SK-N-SH treated with all-trans-retinoic acid at 6 μM for 48 hours (cell line): ENCODE measurements around the gene PRR23A.
"Not testable (repeated sequence)": the region's sequence is repeated elsewhere in the genome, so short reads cannot be mapped to it uniquely, and the experiment has no call there.

Source experiments
- ATAC-seq: fragments of 200-7000 bp; cut with Tn5 transposase; 3 replicates; pipeline ENCODE4 v1.9.1; 2020; ENCODE audit warnings: mild to moderate bottlenecking, moderate library complexity
- ARNTL ChIP-seq: fragments of 450-650 bp; formaldehyde crosslinking; IDR thresholded peaks from 2 replicates; pipeline ENCODE4 v1.5.0; 2020; ENCODE audit warnings: low read depth, mild to moderate bottlenecking, moderate library complexity, borderline replicate concordance
- BACH2 ChIP-seq: fragments of 250-450 bp; sonication (Bioruptor Pico); IDR thresholded peaks from 2 replicates; pipeline ENCODE4 v1.9.0; 2021; ENCODE audit warnings: mild to moderate bottlenecking, borderline replicate concordance
- CREB5 ChIP-seq: fragments of 250-450 bp; sonication (Bioruptor Pico); IDR thresholded peaks from 2 replicates; pipeline ENCODE4 v1.5.1; 2020; ENCODE audit warnings: low read depth, mild to moderate bottlenecking, moderate library complexity
- CSDC2 ChIP-seq: fragments of 250-450 bp; sonication (Bioruptor Pico); IDR thresholded peaks from 2 replicates; pipeline ENCODE4 v1.5.0; 2020; ENCODE audit warnings: mild to moderate bottlenecking, moderate library complexity
- GLIS3 ChIP-seq: fragments of 250-450 bp; sonication (Bioruptor Pico); IDR thresholded peaks from 2 replicates; pipeline ENCODE4 v1.5.0; 2020; ENCODE audit warnings: mild to moderate bottlenecking, moderate library complexity
- RARB ChIP-seq: fragments of 250-450 bp; sonication (Bioruptor Pico); IDR thresholded peaks from 2 replicates; pipeline ENCODE4 v1.8.0; 2021; ENCODE audit warnings: mild to moderate bottlenecking, moderate library complexity
- SNAI2 ChIP-seq: fragments of 250-450 bp; sonication (Bioruptor Pico); IDR thresholded peaks from 2 replicates; pipeline ENCODE4 v1.5.0; 2020; ENCODE audit warnings: mild to moderate bottlenecking, moderate library complexity
- TCF4 ChIP-seq: fragments of 250-450 bp; sonication (Bioruptor Pico); IDR thresholded peaks from 2 replicates; pipeline ENCODE4 v1.8.0; 2021; ENCODE audit warnings: mild to moderate bottlenecking, moderate library complexity, borderline replicate concordance
- ZFP3 ChIP-seq: fragments of 250-450 bp; sonication (Bioruptor Pico); IDR thresholded peaks from 2 replicates; pipeline ENCODE4 v1.5.0; 2020; ENCODE audit warnings: mild to moderate bottlenecking, moderate library complexity
- ZNF565 ChIP-seq: fragments of 450-650 bp; formaldehyde crosslinking; conservative IDR thresholded peaks from 2 replicates; pipeline ENCODE4 v1.5.0; 2020; ENCODE audit warnings: low read depth, mild to moderate bottlenecking, moderate library complexity
- ZNF70 ChIP-seq: fragments of 450-650 bp; formaldehyde crosslinking; IDR thresholded peaks from 2 replicates; pipeline ENCODE4 v1.5.0; 2020; ENCODE audit warnings: mild to moderate bottlenecking, moderate library complexity
- ZNF8 ChIP-seq: fragments of 450-650 bp; formaldehyde crosslinking; IDR thresholded peaks from 2 replicates; pipeline ENCODE4 v1.5.0; 2020; ENCODE audit warnings: mild to moderate bottlenecking, moderate library complexity
- TF ChIP-seq, protein P1 (sequence below): fragments of 250-450 bp; sonication (Bioruptor Pico); IDR thresholded peaks from 2 replicates; pipeline ENCODE4 v1.5.0; 2020; ENCODE audit warnings: mild to moderate bottlenecking, moderate library complexity
- TF ChIP-seq, protein P2 (sequence below): fragments of 250-450 bp; sonication (Bioruptor Pico); IDR thresholded peaks from 2 replicates; pipeline ENCODE4 v1.5.1; 2021; ENCODE audit warnings: mild to moderate bottlenecking, moderate library complexity

Gene PRR23A

GRCh38 chr3:139044366-139045210 lies 38.5 kb upstream of the PRR23A start, which contains the start of gene PRR23C (continued):
- TF ChIP-seq GLIS3 (CRISPR knock-in tag), result no peak

DNA sequence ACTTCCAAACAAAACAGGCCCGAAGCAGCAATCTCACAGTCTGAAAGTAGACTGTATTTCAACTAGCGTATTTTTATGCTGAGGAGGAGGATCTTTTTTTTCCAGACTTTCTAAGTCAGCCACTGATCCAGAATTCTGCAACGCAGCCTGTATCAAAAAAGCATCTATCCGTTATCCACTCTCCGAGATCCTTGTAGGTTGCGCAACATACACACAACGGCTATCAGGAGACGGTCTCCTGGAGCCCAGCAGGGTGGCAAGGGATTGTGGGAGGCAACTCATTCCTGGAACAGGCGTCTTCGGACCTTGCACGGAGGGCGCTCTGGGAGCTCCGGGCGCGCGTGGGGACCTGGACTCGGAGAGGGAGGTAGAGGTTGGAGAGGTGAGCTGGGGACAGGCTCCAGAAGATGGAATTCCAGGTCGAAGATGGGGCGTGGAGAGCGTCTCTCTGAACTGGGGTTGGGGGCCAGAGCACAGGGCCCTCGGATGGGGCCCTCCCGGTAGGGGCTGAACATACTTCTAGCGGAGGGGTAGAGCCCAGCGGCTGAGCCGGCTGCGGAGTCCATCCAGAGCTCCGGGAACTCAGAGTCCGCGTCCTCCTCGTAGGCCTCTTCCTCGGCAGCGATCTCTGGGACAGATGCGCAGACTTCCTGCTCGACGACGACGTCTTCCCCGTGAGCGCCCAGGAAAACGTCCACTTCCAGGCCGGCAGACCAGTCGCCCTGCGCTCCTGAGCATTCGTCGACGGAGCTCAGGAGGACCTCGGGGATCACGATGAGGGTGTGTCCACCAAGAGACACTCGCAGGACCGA lies 37.7 kb upstream of the PRR23A start:
- no peak for ATAC-seq
- TF ChIP-seq ZNF70 (CRISPR knock-in tag) (no peak), BACH2 (CRISPR knock-in tag) (no peak), ARNTL (CRISPR knock-in tag) (no peak), TCF4 (CRISPR knock-in tag) (no peak), ZNF565 (no peak), CSDC2 (CRISPR knock-in tag) (no peak)
- TF ChIP-seq, protein P1, sequence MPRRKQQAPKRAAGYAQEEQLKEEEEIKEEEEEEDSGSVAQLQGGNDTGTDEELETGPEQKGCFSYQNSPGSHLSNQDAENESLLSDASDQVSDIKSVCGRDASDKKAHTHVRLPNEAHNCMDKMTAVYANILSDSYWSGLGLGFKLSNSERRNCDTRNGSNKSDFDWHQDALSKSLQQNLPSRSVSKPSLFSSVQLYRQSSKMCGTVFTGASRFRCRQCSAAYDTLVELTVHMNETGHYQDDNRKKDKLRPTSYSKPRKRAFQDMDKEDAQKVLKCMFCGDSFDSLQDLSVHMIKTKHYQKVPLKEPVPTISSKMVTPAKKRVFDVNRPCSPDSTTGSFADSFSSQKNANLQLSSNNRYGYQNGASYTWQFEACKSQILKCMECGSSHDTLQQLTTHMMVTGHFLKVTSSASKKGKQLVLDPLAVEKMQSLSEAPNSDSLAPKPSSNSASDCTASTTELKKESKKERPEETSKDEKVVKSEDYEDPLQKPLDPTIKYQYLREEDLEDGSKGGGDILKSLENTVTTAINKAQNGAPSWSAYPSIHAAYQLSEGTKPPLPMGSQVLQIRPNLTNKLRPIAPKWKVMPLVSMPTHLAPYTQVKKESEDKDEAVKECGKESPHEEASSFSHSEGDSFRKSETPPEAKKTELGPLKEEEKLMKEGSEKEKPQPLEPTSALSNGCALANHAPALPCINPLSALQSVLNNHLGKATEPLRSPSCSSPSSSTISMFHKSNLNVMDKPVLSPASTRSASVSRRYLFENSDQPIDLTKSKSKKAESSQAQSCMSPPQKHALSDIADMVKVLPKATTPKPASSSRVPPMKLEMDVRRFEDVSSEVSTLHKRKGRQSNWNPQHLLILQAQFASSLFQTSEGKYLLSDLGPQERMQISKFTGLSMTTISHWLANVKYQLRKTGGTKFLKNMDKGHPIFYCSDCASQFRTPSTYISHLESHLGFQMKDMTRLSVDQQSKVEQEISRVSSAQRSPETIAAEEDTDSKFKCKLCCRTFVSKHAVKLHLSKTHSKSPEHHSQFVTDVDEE (CRISPR knock-in tag), result no peak

GRCh38 chr3:139037478-139037877 lies 31.4 kb upstream of the PRR23A start:
- TF ChIP-seq BACH2 (CRISPR knock-in tag) (no peak), ZNF8 (CRISPR knock-in tag) (no peak)
- TF ChIP-seq, all 23 proteins: peak for 0
- ATAC-seq, result no peak

DNA sequence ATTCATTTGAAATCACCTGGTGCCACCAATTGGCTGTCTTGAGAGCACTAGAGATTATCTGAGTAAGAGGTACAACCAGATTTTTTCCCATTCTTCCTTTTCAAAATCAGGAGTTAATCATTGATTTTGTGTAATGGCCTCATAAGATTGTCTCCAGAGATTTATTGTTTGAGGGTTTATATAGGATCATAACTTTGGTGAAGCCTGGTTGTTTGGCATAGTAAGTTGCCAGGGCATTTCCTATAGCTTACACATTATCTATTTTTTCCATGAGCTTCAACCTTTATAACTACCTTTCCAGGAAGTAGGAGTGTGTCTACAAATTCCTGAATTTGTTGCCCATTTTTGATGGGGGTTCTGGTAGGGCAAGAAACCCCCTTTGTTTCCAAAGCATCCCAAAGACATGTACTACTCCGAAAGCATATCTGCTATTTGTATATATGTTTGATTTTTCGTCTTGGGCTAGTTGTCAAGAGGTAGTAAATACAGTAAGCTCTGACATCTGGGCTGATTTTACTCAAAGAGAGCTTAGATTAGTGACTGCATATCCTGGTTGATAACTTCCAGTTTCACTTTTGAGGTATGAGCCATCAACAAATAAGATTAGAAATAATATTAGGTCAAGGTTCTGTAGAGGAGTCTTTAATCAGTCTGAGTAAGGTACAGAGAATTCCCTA lies 26.4 kb upstream of the PRR23A start:
- no peak for TF ChIP-seq TCF4 (CRISPR knock-in tag)
- no peak for TF ChIP-seq BACH2 (CRISPR knock-in tag)
- TF ChIP-seq, protein P2, sequence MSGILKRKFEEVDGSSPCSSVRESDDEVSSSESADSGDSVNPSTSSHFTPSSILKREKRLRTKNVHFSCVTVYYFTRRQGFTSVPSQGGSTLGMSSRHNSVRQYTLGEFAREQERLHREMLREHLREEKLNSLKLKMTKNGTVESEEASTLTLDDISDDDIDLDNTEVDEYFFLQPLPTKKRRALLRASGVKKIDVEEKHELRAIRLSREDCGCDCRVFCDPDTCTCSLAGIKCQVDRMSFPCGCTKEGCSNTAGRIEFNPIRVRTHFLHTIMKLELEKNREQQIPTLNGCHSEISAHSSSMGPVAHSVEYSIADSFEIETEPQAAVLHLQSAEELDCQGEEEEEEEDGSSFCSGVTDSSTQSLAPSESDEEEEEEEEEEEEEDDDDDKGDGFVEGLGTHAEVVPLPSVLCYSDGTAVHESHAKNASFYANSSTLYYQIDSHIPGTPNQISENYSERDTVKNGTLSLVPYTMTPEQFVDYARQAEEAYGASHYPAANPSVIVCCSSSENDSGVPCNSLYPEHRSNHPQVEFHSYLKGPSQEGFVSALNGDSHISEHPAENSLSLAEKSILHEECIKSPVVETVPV (CRISPR knock-in tag), result no peak
- no peak for TF ChIP-seq GLIS3 (CRISPR knock-in tag)
- TF ChIP-seq RARB, result no peak
- TF ChIP-seq CREB5 (CRISPR knock-in tag), result no peak
- no peak for TF ChIP-seq SNAI2 (CRISPR knock-in tag)
- no peak for TF ChIP-seq ZFP3 (CRISPR knock-in tag)
- TF ChIP-seq, protein P1 (CRISPR knock-in tag), result no peak
- no peak for ATAC-seq

DNA sequence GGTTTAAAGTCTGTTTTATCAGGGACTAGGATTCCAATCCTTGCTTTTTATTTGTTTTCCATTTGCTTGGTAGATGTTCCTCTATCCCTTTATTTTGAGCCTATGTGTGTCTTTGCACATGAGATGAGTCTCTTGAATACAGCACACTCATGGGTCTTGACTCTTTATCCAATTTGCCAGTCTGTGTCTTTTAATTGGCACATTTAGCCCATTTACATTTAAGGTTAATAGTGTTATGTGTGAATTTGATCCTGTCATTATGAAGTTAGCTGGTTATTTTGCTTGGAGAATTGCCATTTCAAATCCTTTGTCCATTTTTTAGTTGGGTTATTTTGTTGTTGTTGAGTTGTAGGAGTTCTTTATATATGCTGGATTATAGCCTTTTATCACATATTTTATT lies 24.5 kb upstream of the PRR23A start:
- not testable (repeated sequence) for ATAC-seq
